ENCODE results near the gene PLA2G6. TPM values are rescaled to one million over a fixed set of nuclear protein-coding genes. Genes with fewer than 3 reads are reported as not detected.

Gene PLA2G6
- total RNA-seq, 1 experiment from 2014 or later: 24.1 TPM

- Histone ChIP-seq H3K4me1 (ENCODE audit: insufficient read depth, low read length) (no peaks in the 10 kb centered on the region), H3K4ac (ENCODE audit: low read depth, low read length) (no peak overlapping the region), H3K9me3 (ENCODE audit: control insufficient read depth, low read depth, low read length) (no peaks in the 10 kb centered on the region), H3K9ac (ENCODE audit: extremely low read depth, insufficient read length, low read length) (no peak overlapping the region), H3K14ac (ENCODE audit: insufficient read depth, low read length) (no peak overlapping the region), H2AFZ (ENCODE audit: low read length) (no peak overlapping the region), H3K27ac (ENCODE audit: insufficient read length, low read depth, low read length) (no peak overlapping the region), H2BK20ac (ENCODE audit: low read depth, low read length, poor library complexity, severe bottlenecking) (no peak overlapping the region), H3K4me2 (ENCODE audit: insufficient read depth, insufficient read length, low read length) (no peak overlapping the region), H4K8ac (replicated peaks; ENCODE audit: insufficient read length, low read depth, low read length) (no peak overlapping the region), H4K20me1 (ENCODE audit: control insufficient read depth, insufficient read depth, insufficient read length) (no peaks in the 10 kb centered on the region), H3K18ac (ENCODE audit: insufficient read length, low read depth, low read length) (no peak overlapping the region), H2BK12ac (ENCODE audit: insufficient read length, low read depth, low read length) (no peak overlapping the region), H2AK5ac (ENCODE audit: insufficient read length, low read length) (no peak overlapping the region), H3K56ac (ENCODE audit: insufficient read length, low read depth, low read length) (no peak overlapping the region), H2BK120ac (ENCODE audit: low read depth, low read length, poor library complexity, severe bottlenecking) (no peak overlapping the region), H3K27me3 (ENCODE audit: insufficient read depth, low read length) (no peaks in the 10 kb centered on the region), H3T11ph (ENCODE audit: low read length) (no peak overlapping the region), H3K23me2 (ENCODE audit: insufficient read length, low read depth, low read length, poor library complexity, severe bottlenecking) (no peaks in the 10 kb centered on the region), H4K5ac (ENCODE audit: insufficient read length, low read depth, low read length) (no peak overlapping the region), H2BK15ac (ENCODE audit: low read depth, low read length) (no peak overlapping the region), H3K79me2 (ENCODE audit: insufficient read depth, low read length) (no peaks in the 10 kb centered on the region), H2BK5ac (ENCODE audit: insufficient read length, low read length) (no peak overlapping the region), H3K79me1 (ENCODE audit: insufficient read depth, low read depth, low read length, poor library complexity, severe bottlenecking) (no peaks in the 10 kb centered on the region), H3K23ac (ENCODE audit: insufficient read length, low read depth, low read length) (no peak overlapping the region), H4K91ac (ENCODE audit: insufficient read length, low read depth, low read length) (no peak overlapping the region)
- Mint-ChIP-seq H3K27ac (no peak overlapping the region), H3K4me1 (peaks cover 0 to 5% of the 10 kb centered on the region in 2 experiments; a peak in 2 of 4 replicates), H3K27me3 (ENCODE audit: low read depth) (no peaks in the 10 kb centered on the region; the same call in 1 of the 2 replicates), H3K4me3 (no peak overlapping the region), H3K36me3 (ENCODE audit: insufficient read depth in 1 of 3, low read depth in 3 of 3) (no peaks in the 10 kb centered on the region), H3K9me3 (no peaks in the 10 kb centered on the region)
- no peak for DNase-seq
- WGBS (ENCODE audit: extremely low coverage, insufficient read length, low lambda C conversion rate): no CpG with 5 or more reads among the region's 6 CpGs
- peak; percentile 73 for TF ChIP-seq CTCF (conservative IDR thresholded peaks at IDR 0.05)
These were observed 77.5 kb downstream of the PLA2G6 start for GRCh38 chr22:38104084-38104483.

All from H9 (cell line).